HG02870 (cell line): ENCODE data around the gene PARK7.
"Not testable (repeated sequence)": the region's sequence is repeated elsewhere in the genome, so short reads cannot be mapped to it uniquely, and the experiment has no call there.

ENCODE experiments used
- ATAC-seq: cut with Tn5 transposase; IDR thresholded peaks from one replicate; pipeline ENCODE4 v1.9.1; 2021; ENCODE audit warnings: mild to moderate bottlenecking, moderate library complexity; ENCODE audit not compliant: unreplicated experiment

PARK7 gene

DNA sequence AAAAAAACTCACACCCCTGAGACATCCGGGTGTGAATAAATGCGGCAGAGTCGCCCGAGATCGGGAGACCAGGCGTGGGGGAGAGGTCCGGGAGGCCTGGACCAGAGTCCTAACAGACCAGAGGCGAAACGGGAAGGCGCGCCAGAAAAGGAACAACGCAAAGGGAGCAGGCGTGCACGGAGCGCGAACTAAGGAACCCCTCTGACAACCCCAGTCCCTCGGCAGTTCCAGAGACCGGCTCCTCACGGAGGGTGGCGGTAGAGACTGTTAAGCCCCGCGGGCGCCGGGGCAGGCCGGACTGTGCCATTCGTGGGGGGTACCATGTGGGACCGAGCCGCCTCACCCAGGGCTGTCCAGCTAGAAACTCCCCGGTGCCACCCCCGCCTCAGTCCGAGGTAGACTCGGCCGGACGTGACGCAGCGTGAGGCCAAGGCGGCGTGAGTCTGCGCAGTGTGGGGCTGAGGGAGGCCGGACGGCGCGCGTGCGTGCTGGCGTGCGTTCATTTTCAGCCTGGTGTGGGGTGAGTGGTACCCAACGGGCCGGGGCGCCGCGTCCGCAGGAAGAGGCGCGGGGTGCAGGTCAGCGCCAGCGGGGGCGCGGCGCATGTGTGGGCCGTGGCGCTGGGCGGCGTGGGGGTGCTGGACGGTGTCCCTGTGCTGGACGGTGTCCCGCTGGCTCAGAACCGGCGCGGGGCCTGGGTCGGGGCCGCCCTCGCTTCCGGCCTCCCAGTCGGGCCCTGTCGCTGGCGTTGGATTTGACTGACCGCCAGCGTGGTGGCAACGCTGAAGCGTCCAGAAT, at the start of gene PARK7:
Gene PARK7 (plus strand): TSS at position 496 of the 798 bp plus-strand sequence. CDS start 1,075 bp downstream, outside the sequence.
- peak; percentile 92 for ATAC-seq

DNA sequence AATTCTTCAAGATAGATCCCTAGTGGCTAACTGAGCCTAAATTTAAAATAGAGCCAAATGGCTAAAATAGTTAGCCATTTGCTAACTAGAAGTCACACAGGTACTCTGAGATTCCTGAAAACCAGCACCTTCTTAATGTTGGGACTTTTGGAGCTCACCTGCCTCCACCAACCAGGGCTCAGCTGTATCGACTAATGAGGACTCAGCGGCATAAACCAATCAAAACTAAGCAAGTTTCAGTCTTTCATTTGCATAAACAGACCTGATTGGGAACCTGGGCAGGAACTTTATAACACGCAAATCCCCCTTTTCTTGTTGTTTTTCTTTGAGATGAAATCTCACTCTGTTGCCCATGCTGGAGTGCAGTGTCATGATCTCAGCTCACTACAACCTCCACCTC, 49.4 kb upstream of the PARK7 start:
- no peak for ATAC-seq

DNA sequence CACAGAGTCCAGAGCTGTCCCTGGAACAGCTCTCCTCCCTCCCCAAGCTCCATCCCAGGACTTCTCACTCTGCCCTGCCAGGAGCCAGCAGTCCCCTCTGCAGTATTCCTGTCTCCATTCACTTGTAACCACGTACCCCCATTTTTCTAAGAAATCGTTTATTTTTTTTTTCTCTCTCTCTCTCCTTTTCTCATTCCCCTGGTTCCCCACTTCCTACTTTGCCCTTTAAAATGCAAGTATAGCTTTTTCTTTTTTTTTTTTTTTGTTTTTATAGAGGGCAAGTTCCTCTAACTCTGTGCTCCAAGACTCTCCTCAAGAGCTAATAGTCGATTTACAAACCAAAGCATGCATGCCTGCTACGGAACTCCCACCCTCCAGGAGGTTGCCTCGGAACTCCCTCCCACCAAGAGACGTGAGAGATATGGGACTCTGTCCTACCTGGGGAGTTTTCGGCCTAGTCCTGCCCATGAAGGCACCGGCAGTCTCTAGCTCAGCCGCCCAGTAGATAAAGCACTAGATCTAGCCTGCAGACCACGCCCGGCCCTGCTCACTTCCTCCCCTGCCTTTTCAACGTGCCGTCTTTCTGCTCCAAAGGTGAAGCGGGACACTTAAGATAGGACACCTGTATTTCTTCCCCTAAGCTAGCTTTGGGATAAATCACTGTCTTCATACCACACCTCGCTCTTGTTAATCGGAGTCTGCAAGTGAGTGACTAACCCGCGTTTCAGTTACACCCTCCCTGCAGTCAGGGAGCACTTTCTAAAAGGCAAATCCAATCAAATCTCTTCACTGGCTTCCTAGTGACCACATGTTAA, 48.6 kb upstream of the PARK7 start:
- no peak for ATAC-seq

DNA sequence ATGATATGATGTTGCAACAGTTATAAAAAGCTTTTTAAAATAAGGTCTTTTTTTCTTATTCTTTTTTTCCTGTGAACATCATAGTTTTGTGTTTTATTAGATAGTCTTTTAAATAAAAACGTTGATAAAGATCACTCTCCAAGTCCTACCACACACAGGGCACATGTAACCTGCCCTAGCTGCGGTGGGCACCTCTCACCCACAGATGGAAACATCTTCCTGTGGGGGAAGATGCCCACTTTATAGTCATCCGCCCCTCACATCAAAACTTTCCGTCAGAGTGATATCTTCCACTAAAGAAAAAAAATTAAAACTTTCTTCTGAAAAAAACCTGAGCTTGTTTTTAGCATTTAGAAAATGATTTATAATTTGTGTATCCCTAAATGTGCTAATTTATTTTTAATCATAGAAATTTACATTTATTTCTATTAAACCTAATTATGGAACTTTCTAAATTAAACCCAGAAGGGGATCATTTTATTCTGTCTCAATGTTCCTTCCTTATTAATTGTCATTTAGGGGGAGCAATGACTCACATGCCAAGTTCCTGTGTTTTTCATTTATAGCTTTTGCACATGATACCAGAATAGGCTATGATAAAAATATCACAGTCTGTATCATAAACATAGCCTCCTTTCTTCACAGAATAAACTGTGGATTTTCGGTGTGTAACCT, 45.5 kb upstream of the PARK7 start:
- ATAC-seq: no peak

DNA sequence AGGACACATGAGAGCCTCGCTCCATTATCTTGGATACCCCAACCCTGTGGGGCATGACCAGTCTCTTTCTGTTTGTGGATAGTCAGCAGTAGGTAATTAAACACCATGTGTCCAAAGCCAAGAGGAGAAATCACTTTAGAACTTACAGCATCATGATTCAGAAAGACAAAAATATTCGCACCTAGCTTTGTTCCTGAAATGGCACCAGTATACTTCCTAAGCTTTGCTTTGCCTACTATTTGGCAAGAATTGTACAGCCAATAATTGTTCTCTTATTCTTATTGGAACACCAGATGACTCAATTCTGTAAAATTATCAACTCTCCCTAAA, 45.0 kb upstream of the PARK7 start:
- no peak for ATAC-seq

DNA sequence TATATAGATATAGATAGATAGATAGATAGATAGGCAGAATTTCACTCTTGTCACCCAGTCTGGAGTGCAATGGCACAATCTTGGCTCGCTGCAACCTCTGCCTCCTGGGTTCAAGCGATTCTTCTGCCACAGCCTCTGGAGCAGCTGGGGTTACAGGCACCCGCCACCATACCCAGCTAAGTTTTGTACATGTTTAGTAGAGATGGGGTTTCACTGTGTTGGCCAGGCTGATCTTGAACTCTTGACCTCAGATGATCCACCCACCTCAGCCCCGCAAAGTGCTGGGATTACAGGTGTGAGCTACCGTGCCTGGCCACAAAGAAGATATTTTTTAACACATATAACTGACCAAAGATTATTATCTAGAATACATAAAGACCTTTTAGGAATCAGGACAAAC, 43.5 kb upstream of the PARK7 start:
- ATAC-seq: not testable (repeated sequence)

DNA sequence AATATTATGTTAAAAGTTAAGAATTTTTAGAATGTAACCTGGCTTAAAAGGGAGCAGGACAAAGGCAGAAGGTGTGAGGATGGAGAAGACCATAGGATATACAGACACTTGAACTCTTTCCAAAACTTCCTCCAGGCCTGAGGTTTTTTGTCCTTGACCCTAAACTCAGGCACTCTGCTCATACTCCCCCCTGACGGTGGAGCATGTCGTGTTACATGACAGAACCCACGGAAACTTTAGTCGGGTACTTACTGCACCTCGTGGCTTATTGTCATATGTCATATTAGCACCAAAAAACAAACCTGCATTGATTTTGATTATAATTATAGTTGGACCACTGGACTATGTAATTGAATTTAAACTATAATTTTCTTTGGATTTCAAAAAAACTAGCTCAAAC, 41.6 kb upstream of the PARK7 start:
- no peak for ATAC-seq

DNA sequence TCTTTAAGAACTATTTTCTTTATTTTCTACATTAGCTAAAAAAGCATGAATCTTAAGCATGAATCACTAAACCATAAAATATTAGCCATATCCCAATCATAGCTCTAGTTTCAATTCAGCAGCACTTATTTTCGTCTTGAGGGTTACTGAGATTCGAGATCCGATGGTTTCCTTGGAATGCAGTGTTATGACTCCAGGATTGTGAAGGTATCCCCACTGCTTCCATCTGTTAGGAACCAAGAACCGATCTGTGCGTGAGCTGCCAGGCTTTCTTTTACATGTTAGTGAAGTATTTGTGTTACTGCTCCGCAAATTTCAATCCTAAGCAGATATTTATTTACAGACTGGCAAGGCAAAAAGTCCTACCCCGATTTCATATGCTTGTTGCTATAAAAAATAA, 39.7 kb upstream of the PARK7 start:
- no peak for ATAC-seq

DNA sequence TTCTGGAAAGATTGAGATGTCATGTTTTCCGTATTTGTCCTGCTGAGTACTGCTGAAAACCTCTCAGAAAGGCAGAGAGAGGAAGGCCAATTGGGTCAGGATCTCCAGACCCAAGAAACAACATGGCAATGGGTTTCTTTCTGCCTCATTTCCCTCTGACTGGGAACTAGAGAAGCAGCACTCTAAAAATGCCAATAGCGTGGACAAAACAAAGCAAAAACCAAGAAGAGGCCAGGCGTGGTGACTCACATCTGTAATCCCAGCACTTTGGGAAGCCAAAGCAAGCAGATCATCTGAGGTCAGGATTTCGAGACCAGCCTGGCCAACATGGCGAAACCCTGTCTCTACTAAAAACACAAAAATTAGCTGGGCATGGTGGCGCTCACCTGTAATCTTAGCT, 39.2 kb upstream of the PARK7 start:
- no peak for ATAC-seq

DNA sequence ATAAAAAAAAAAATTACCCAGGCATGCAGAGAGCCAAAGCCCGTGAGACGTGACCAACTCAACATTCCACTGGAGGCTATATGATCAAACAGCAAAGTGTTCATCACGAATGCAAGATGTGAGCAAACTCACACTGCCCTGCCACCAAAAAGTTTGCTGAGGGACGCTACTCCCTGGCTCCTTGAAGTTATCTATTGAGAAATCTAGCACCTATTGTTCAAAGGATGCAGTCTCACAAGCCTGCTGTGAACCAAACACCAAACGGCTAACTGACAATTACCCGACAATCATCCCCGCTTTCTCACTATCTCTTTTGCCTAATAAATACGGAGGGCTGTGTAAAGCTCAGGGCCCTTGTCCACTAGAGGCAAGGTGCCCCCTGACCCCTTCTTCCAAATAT, 34.5 kb upstream of the PARK7 start:
- not testable (repeated sequence) for ATAC-seq

DNA sequence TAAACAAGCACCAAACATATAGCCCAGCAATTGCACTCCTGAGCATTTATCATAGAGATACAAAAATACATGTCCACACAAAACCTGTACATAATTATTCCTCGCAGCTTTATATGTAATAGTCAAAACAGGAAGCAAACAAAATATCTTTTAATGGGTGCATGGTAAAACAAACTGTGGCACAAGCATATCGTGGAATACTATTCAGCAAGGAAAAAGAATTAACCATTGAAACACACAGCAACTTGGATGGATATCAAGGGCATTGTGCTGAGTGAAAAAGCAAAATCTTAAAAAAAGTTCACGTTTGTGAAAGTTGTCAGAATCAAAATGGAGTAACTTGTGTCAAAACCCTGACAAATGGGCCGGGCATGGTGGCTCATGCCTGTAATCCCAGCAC, 33.3 kb upstream of the PARK7 start:
- ATAC-seq: no peak

DNA sequence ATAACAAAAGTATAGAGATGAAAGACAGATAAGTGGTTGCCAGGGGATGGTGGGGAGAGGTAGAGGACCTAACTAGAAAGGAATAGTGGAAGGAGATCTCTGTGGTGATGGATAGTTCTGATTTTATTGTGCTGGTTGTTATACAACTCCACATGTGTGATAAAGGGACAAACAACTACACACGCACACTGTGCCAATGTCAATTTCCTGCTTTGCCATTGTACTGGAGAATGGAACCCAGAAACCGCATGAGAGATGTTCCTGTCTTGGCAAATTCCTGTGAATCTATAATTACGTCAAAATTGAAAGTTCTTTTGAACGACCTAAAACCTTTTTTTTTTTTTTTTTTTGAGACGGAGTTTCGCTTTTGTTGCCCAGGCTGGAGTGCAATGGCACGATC, 31.9 kb upstream of the PARK7 start:
- ATAC-seq: no peak

DNA sequence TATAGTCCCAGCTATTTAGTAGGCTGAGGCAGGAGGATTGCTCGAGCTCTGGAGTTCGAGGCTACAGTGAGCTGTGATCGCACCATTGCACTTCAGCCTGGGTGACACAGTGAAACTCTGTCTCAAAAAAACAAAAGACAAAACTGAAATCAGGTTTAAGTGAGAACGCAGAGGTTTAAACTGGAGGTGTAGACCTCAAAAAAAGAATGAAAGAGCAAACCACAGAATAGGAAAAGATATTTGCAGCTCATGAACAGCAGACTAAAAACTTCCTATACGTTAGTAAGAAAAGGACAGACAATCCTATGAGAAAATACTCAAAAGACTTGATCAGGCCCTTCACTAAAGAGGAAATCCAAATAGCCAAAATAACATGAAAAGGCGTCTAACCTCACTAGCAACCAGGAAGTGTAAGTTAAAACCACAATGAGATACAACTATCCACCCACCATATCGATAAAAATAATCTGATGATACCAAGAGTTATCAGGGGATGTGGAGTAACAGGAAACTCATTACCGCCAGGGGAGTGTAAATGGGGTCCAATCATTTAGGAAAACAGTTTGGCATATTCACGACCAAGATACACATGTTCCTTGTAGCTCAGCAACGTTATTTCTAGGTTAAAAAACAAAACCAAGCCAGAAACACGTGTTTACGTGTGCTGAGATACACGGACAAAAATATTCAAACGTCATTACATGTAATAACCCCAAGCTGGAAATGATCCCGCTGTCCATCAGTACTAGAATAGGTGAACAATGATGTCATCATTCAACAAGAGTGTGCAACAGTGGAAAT, 30.7 kb upstream of the PARK7 start:
- ATAC-seq: no peak

DNA sequence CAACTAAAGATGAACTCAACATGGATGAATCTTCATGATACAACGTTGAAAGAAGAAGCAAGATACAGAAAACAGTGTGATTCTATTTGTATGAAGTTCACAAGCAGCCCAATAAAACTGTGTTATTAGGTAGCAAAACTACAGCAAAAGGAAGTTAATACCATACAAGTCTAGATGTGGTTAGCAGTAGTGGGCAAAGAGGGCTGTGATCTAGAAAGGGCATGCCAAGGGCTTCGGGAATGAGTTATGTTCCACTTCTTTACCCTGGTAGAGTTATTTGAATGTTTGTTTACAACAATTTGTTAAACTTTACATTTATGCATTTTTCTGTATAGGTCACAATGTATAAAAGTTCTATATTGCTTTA, 30.1 kb upstream of the PARK7 start:
- ATAC-seq: no peak

DNA sequence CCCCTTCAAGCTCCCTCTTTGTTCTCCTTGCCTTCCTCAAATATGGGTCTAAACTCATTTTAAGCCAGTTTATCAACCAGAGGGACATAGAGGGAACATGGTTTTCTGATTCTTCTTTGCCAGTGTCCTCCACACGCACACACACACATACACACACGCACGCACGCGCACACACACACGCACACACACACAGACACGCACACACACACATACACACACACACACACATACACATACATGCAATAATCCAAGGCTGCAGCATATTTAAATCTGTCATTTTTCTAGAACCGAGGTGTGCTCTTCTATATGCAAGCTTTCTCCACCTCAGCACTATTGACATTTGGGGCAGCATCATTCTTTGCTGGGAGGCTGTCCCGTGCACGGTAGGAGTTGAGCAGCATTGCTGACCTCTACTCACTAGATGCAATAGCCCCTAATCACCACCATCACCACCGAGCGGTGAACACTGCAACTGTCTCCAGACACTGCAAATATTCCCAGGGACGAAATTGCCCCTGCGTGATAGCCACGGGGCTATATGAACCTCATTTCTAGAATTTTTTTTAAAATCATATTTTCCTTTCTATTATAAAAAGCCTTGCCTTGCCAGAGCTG, 28.9 kb upstream of the PARK7 start:
- ATAC-seq: no peak

DNA sequence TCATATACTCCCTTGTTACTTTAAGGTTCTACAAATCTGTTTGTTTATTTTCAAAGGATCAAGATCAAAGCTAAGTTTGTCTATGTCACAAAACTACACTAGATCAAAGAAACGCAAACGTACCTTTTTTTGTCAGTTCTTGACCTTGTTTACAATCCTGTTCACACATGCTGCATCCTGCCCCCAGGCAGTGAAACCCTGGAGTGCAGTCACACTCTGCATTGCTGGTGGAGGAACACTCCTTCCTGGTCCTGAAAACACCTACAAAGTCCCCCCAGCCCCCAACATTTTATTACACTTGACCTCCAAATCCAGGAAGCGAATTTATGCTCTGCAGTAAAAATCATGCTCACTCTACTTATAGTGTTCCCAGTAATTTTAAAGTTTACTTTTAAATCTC, 23.4 kb upstream of the PARK7 start:
- no peak for ATAC-seq

DNA sequence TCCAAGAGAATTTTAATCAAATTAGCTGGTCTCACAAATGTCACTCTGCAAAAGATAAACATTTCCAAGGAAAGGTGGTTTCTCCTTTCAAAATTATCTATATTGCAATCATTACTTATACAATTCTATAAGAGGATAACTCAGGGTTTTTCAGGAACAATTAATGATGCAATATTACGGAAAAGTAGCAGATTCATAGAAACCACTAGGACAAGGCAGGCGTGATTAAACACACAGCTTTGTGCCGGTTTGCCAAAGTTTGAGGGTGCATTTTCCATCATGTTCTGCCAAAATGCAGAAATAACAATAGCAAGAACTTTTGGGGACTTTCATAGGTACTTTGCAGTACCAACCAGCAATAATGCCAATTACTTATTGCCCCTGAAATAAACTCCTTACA, 21.5 kb upstream of the PARK7 start:
- no peak for ATAC-seq

DNA sequence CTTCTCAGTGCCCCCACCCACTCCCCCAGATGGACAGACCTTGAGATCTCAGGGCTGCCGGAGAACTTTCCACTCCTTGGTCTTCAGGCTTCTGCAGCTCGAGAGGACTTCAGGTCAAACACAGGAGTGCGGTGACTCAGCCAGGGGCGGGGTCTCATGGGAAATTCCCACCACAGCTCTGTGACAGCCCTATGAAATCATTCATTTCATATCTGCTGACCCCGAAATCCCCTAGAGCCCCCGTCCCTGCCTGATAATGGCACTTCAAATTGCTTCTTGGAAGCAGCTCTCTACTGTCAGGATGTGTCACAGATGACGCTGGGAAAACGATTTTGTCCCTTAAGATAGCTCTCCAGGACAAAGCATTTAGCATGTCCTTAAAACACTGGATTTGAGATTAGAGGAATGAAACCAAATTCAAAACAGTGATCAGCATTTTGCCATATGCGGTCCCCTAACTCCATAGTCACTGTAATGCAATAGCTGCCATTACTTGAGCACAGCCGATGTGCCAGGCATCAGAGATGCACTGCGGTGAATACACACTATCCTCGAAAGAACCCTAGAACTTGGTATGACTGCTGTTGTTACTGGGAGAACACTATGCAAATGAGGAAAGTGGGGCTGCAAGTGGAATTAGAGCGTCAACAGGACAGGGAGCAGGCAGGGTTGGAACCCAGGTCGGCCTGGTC, 20.6 kb upstream of the PARK7 start, which contains the start of gene TNFRSF9:
Gene TNFRSF9 (minus strand): TSS at position 95 of the 692 bp plus-strand sequence. CDS start 845 bp downstream, outside the sequence.
- no peak for ATAC-seq

DNA sequence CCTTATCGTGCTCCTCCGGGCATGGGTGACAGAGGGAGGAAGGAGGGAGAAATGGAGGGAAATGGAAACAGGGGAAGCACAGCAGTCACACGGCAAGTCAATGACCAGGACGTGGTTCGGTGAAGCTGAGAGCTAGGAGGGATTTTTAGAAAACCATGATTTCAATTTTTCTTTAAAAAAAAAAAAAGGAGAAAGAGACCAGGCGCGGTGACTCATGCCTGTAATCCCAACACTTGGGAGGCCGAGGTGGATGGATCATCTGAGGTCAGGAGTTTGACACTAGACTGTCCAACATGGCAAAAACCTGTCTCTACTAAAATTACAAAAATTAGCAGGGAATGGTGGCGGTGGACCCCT, 20.1 kb upstream of the PARK7 start:
- no peak for ATAC-seq
